Measurements from ENCODE around the gene C1QTNF4.

The C1QTNF4 gene

DNA sequence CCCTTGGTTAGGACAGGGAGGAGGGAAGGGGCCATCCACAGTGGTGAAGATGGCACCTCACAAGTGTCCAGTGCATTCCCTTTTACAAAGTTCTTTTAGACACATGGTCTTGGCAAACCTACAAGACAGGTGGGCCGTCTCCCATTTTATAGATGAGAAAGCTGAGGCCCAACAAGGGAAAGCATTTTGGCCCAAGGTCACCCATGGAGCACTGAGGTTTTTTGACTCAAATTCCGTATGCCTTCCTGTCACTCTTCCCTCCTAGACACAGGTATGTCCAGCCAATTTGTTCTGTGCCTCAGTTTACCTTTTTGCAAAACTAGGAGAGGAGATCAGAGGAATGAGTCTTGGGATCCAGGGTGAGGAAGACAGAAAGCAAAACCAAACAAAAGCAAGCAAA, 1.2 kb downstream of the C1QTNF4 start:
- DNase-seq: no peak

DNA sequence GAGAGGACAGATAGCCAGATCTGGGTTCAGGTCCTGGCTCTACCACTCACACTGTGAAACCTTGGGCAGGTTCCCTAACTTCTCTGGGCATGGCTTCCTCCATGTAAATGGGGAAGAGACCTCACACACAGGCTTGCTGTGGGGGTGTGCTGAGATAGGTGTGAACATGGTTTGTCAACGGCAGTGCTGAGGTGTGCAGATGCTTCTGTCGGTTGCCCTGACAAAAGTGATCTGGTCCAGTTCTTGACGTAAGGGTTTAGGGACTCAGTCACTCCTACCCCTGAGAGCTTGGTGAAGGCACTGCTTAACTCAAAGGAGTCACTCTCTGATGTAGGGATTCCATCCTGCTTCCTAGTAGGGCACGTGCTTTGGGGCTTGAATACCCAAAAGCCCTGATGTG, 2.0 kb downstream of the C1QTNF4 start:
- DNase-seq: peak in 2 of 4 experiments; percentile 21 to 25

DNA sequence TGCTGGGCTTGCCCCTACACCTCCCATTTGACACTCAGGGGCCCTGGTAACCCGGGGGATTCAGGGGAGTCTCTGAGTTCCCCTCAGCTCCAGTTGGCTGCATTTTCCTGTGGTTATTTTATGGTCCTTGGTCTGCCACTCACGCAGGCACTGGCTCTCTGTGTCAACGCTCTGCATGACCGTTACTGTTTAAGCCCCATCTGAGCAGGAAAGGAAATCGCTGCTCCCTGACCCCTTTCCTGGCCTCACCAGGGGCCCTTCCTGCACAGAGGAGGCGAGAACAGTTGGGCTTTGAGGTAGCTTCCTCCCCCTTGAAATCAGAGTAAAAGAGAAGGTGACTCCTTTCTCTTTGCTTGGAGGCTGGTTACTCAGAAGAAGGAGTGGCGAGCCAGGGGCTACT, 2.4 kb downstream of the C1QTNF4 start:
- no peak for DNase-seq

DNA sequence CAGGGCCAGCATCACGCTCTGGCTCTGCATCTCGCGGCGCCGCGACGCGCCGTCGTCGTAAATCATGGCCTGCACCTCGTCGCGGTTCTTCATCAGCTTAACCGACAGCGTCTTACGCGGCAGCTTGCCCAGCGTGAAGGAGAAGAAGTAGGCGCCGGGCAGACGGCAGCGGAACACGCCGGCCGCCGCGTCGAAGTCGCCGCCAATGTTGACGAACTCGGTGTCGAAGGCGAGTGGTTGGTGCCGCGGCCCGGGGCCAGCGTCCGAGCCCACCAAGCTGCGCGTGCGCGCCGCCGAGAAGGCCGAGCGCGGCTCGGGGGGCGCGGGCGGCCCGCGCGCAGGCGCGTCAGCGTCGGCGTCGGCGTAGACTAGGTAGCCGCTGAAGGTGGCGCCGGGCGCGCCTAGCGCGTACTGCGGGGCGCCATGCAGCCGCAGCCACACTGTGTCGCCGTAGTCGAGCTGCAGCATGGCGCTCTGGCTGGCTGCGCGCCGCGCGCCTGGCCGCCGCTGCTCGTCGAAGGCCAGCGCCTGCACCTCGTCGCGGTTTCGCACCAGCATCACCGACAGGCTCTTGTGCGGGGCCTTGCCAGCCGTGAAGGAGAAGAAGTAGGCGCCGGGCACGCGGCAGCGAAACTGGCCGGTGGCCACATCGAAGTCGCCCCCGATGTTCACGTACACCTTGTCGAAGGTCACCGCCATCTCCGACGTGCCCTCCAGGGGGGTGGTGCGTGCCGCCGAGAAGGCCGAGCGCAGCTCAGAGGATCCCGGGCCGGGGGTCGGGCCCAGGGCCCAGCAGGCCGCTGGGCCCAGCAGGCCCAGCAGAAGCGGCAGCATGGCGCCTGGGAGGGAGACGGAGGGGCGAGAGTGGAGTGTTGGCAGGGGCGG, 4.0 kb downstream of the C1QTNF4 start:
- DNase-seq: no peak

DNA sequence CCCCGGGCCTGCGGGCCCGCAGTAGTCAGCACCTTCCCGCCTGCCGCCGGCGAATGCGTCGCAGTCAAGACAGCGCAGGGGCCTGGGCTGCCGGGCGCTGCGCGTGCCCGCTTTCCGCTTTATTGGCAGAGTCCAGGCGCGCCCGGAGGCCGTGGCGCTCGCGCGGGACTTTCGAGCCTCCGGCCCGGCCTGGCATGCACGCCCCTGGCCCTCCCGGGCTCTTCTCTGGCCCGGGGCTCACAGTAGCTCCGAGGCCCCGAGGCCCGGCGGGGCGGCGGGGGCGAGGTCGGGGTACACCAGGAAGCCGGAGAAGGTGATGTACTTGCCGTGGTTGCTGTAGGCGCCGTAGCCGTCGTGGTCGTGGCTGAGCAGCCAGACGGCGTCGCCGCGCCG, 4.6 kb downstream of the C1QTNF4 start:
- DNase-seq: no peak

DNA sequence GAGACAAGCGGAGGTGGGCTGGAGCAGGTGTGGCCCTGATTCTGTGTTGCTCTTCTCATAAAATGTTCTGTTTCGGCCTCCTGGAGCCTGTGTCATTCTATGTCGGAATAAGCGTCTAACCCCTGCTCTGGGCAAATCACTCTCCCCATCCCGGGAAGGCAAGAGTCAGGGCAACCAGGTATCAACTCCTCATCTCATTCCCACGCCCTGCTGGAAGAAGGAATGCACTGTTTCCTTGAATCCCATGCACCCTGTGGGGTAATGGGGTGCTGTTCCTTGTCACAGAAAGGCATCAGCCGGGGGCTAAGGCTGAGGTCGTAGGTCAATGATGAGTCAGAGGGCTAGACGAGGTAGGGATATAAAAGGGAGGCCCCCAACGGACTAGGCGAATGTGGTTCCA, 5.1 kb downstream of the C1QTNF4 start:
- DNase-seq: no peak

DNA sequence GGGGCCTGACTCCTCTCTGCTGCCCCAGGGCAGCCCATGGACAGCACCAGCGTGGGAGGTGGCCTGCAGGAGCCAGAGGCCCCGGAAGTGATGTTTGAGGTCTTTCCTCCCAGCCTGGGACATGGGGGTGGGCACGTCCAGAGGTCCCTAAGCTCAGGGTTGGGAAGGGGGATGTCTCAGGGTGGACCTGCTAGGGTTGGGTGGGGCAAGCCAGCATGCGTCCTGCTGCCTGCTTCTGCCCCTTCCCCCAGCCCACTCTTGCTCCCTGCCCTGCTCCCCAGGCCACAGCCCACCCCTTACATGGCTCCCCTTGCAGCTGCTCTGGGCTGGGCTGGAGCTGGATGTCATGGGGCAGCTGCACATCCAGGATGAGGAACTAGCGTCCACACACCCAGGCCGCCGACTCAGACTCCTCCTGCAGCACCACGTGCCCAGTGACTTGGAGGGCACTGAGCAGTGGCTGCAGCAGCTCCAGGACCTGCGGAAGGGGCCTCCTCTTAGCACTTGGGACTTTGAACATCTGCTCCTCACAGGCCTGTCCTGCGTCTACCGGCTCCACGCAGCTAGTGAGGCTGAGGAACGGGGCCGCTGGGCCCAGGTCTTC, 6.4 kb downstream of the C1QTNF4 start:
- peak; percentile 92 to 97 (median 96) for DNase-seq

DNA sequence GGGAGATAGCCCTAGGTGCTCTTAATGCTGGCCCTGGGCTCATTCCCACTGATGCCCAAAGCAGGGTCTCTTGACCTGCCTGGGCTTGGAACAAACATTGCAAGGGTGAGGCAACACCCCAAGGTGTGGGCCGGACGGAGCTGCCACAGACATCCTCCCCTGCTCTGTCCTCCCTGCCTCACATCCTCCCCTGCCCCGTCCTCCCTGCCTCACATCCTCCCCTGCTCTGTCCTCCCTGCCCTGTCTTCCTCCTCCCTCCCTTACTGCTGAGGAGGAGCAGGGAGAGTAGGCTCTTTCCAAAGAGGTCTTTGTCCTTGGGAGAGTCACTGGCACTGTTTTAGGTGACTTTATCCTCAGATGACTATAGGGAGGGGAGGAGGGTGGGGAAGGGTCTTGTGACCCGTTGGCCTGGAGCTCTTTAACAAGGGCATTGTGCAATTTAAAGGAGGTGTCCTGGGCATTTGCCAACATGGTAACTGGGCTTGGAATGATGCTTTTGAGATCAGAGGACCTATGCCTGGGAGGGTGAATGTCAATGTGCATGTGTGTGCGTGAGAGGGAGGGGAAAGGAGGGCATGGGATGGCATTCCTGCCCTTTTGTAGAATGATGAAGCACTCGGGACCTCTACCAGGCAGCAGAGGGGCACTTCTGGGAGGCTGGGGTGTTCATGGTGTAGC, 7.0 kb downstream of the C1QTNF4 start:
- peak; percentile 74 to 83 (median 82) for DNase-seq

DNA sequence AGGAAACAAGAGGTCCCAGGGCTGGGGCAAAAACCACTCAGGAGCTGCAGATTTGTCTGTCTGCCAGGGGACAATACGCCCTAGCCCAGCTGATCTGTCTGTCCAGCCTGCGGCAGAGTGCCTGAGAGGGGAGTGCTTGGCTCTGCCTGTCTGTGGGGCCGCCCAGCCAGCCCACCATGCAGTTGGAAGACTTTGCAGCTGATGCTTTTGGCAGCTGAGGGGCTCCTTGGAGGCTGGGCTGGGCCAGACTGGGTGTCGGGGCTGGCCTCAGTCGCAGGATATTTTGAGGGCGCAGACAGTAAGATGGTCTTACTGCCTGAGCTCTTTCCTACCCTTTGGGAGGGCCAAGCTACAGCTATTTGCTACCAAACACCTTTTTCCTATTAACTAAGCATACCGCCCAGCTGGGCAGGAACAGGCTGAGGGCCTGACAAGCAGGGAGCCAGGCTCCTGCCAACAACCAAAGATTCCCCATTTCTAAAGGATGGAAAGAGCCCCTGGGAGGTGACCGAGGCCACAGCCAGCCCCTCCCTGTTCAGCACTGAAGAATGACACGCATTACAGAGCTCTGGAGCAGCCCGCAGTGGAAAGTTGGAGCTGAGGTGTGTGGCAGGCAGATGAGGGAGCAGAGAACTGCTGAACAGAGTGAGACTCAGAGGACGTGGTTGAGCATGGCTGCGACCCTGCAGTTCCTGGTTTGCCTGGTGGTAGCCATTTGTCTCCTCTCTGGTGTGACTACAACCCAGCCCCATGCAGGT, 7.9 kb downstream of the C1QTNF4 start, which contains the start of gene FAM180B:
TSS of gene FAM180B (plus strand) at position 581 of the 758 bp plus-strand sequence. CDS start at position 672, 91 bp downstream.
- no peak for DNase-seq

DNA sequence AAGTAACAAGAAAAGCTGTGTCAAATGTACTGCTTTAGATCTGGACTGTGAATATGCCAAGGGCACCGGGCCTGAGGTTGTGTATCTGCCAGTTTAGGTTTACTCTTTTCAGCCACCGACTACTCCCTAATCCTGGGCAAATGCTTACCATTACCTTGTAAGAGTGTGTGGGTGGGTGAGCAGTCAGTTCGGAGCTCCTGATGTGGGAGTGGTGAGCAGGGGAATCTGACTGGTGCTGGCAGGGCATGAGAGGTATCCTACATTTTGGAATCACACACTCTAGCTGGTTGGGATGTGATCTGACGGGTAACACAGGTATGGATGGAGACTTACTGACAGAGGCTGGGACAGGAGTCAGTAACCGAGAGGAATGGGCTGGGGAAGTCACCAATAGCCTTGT, 10.4 kb downstream of the C1QTNF4 start:
- DNase-seq: no peak

DNA sequence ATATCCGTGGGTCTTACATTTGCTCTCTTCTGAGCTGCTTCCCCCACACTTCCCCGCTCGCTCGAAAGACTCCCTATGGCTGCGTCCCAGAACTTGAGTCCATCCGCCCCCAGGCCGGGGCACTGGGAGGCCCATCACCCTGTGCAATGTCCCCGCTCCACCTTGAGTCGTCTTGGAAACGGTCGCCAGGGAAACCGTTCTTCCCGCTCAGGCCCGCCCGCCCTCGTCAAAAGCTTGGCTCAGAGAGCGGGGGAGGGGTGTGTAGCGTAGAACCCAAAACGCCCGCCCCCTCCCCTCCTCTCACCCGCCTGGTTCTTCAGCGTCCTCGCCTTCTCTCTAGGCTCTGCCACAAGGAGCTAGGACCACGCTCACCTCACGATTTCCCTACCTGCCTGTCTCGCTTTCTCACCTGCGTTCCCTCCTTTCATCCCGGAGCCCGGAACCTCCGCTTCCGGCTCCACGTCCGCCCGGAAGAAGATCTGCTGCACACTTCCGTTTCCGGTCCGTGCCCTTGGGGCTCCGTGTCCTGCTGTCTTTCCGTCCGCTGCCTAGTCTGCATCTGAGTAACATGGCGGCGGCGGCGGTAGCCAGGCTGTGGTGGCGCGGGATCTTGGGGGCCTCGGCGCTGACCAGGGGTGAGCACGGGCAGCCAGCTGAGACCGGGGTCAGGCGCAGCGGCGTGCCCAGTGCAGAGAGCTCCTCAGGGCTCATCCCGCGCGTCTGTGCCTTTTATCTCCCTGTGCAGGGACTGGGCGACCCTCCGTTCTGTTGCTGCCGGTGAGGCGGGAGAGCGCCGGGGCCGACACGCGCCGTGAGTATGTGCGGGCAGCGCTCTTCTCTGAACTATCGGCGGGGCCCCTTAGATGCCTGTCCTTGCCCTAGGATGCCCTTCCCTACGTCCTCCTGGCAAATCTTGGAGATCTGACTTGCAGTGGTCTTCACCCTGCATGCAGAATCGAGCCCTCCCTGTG, 15.4 kb downstream of the C1QTNF4 start, which contains the start of the genes KBTBD4 and NDUFS3:
TSS of gene KBTBD4 (minus strand) at position 447 of the 971 bp plus-strand sequence. CDS start at position 428, 19 bp downstream.
TSS of gene NDUFS3 (plus strand) at position 551 of the 971 bp plus-strand sequence. CDS start at position 569, 18 bp downstream.
- peak; percentile 91 to 94 (median 92) for DNase-seq

DNA sequence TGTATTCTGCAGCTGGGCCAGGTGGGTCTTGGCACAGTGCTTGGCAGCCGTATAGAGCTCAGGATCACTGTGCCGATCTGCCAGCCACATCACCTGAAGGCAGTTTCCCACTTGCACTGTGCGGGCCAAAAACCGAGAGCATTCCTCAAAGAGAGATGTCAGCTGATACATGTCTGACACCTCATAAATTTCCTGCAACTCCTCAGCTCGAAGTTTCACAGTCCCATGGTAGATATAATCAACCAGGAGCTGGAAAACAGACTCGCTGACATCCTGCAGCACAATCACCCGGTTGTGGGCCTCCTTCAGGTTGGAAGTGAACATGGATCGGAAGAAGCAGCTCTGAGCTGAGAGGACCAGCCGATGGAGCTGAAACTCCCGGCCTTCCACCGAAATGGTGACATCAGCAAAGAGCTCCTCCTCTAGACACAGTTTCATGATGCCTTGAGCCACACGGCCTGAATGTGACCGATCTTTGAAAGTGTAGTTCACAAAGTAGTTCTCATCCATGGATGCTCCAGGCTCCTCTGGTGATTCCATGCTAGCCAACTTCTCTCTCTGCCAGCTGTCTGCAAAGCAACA, 16.7 kb downstream of the C1QTNF4 start:
- DNase-seq: no peak

DNA sequence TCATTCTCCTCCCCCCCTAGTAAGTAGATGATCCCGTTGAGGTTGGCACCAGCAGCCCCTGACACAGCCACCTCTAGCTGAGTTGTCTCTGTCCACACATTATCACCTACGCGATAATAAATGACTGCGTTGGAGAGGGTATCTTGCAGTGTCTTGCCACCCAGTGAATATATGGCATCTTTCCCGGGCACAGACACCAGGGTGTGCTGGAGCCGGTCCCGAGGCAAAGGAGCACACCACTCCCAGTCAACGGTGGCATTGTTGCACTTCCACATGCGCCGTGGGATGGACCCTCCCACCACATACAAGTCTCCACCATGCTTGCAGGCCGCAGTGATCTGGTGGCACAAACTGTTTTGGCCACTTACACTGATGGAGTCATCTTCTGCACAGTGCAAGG, 20.9 kb downstream of the C1QTNF4 start:
- no peak for DNase-seq

DNA sequence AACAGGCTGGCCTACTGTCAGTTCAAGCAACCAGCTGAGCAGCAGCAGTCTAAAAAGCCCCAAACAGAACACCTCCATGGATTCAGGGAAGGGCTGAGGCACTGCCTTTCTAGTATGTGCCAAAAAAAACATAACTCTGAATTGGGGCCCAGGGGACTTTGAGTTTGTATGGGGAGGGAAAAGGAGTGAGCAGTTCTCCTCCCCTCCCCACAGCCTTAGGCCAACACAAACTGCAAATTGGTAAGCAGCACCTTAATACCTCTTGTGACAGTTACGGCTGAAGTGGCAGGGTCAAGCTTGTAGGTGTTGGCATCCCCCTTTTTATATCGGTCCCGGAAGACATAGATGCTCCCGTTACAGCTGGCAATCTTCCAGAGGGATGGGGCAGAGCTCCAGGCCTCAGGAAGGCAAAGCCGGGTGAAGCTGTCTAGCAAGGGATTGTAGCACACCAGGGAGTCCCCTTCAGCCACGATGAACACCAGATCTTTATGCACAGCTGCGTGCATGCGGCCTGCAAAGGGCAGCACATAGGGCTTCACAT, 21.4 kb downstream of the C1QTNF4 start:
- no peak for DNase-seq

DNA sequence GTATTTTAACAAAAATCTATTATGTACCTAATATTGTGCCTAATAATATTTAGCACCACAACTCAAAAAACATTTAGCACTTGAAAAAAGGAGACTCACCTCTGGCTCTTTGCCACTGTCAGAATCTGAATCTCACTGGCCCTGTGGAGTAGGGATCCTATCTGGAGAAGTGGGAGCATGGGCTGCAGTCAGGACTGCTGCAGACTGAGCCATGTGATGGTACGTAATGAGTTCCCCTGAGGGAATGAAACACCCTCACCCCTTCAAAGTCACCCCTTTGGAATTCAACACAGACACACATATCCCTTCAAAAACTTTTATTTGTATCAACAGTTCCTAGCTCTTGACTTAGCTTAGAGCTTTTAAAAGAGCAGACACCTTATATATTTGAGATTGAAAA, 22.3 kb downstream of the C1QTNF4 start:
- no peak for DNase-seq

DNA sequence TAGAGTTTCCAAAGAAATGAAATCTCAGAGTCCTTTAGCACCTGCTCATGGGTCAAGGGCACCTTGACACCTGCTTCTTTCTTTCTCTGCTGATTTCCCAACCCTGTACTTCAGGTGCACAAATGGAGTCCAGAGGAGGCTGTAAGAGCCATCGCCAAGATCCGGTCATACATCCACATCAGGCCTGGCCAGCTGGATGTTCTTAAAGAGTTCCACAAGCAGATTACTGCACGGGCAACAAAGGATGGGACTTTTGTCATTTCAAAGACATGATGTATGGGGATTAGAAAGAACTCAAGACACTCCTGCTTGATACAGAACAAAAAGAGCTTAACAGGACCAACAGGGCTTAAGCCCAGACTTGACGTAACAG, 22.9 kb downstream of the C1QTNF4 start:
- no peak for DNase-seq

DNA sequence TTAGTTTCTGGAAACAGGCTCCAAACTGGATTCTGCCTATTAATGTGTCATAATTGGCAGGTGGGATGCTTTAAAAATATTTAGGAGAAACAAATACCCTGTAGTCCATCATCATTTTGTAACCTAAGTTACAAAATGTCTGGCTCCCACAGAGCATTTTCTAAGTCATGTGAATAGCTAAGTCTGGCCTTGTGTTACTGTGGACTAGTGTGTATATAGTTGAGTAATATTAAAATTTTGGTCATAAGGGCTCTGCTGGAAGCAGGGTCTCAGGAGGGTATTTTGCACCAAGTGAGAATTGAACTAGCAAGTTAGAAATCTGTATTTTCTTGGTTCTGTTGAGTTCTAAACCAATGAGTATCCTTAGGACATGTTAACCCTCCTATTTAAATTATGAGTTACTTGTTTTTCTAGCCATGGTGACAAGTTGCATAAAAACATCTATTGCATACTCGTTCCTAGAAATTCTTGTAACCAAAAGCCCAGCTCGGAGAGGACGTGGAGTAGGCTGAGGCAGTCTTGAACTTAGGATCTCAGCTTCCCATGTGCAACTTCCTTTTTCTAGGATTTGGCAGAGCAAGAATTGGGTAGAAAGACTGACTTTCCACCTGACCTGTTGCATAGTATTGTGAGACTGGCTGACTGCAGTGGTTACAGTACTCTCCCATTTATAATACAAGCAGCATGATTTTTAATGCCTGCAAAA, 23.4 kb downstream of the C1QTNF4 start:
- peak; percentile 57 to 84 (median 80) for DNase-seq

DNA sequence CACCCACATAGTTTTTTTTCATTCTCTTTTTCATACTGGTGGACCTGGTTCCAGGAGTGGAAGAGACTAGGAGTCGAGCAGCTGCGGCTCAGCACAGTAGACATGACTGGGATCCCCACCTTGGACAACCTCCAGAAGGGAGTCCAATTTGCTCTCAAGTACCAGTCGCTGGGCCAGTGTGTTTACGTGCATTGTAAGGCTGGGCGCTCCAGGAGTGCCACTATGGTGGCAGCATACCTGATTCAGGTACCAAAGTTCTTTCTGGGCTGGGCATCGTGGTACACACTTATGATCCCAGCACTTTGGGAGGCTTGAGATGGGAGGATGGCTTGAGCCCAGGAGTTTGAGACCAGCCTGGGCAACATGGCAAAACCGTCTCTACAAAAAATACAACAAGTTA, 24.6 kb downstream of the C1QTNF4 start:
- DNase-seq: no peak

DNA sequence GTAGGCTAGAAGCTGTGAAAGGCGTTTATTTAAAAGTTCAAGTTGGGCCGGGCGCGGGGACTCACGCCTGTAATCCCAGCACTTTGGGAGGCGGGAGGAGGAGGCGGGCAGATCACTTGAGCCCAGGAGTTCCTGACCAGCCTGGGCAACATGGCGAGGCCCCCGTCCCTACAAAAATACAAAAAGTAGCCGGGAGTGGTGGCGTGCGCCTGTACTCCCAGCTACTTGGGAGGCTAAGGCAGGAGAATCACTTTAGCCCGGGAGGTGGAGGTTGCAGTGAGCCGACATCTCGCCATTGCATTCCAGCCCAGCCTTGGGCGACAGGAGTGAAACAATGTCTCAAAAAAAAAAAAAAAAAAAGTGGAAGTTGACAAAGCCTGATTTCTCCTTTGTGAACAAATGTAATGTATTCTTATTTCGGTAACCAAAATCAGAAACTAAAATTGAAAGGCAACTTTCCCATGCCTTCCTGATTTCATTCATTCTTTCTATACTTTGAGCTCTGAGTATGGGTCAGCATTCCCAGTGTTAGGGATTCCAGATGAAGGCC, 28.0 kb downstream of the C1QTNF4 start:
- DNase-seq: peak in 3 of 4 experiments; percentile 41 to 56 (median 49)

All from suppressor macrophage (primary cell).